Suprapubic skin (tissue), 4 donors: Measurements from ENCODE around the gene HDC. TPM values are rescaled to one million over a fixed set of nuclear protein-coding genes. Genes with fewer than 3 reads are reported as not detected.

Experiments
- DNase-seq, 2 donors: peaks; one replicate each; pipeline ENCODE4 v3.0.0-alpha.2; 2019; ENCODE audit warnings: low spot score in 2 of 2
- H3K27ac ChIP-seq: fragments of 200-600 bp; sonication (generic); one replicate; pipeline ENCODE4 v1.5.1; 2019
- H3K27me3 ChIP-seq: fragments of 200-600 bp; sonication (generic); one replicate; pipeline ENCODE4 v1.5.1; 2019
- H3K36me3 ChIP-seq: fragments of 200-600 bp; sonication (generic); one replicate; pipeline ENCODE4 v1.5.1; 2019
- H3K4me1 ChIP-seq: fragments of 200-600 bp; sonication (generic); one replicate; pipeline ENCODE4 v1.5.1; 2019
- H3K4me3 ChIP-seq: fragments of 200-600 bp; sonication (generic); one replicate; pipeline ENCODE4 v1.5.1; 2019; ENCODE audit warnings: mild to moderate bottlenecking
- H3K9me3 ChIP-seq: fragments of 200-600 bp; sonication (generic); one replicate; pipeline ENCODE4 v1.5.1; 2019
- EP300 ChIP-seq: sonication (generic); formaldehyde crosslinking; IDR thresholded peaks from one replicate; pipeline ENCODE4 v1.6.1; 2017; ENCODE audit warnings: antibody characterized with exemption
- POLR2A ChIP-seq, 2 donors: fragments of 450-650 bp; IDR thresholded peaks; one replicate each; pipeline ENCODE4 v1.6.1; 2017; ENCODE audit warnings: antibody characterized with exemption in 2 of 2, mild to moderate bottlenecking in 2 of 2, moderate library complexity in 2 of 2
- POLR2AphosphoS5 ChIP-seq, 3 donors: sonication (generic); formaldehyde crosslinking; IDR thresholded peaks; one replicate each; pipeline ENCODE4 v1.6.1; 2017; ENCODE audit warnings: antibody characterized with exemption in 3 of 3
- WGBS: methylation state at CpG from one replicate; pipeline ENCODE4 v1.1.5; 2018; 5-methylcytosine and 5-hydroxymethylcytosine counted together
- total RNA-seq, 4 donors: library from RNA; depleted of rRNA; stranded (reverse); fragments of >200 nt; gene quantifications; one replicate each; pipeline ENCODE4 v1.1.0, GENCODE V29; 2016
- TF ChIP-seq, protein P1 (sequence below), 2 donors: fragments of 200-600 bp in 1 of 2; fragments of 450-650 bp in 1 of 2; sonication (generic) in 1 of 2; IDR thresholded peaks; one replicate each; pipeline ENCODE4 v1.5.1; 2016 to 2019; ENCODE audit warnings: antibody characterized with exemption in 2 of 2, mild to moderate bottlenecking in 1 of 2, moderate library complexity in 1 of 2

The HDC gene
- total RNA-seq, 4 donors from 2014 or later, result 0.36 to 0.81 TPM; not detected in 2

DNA sequence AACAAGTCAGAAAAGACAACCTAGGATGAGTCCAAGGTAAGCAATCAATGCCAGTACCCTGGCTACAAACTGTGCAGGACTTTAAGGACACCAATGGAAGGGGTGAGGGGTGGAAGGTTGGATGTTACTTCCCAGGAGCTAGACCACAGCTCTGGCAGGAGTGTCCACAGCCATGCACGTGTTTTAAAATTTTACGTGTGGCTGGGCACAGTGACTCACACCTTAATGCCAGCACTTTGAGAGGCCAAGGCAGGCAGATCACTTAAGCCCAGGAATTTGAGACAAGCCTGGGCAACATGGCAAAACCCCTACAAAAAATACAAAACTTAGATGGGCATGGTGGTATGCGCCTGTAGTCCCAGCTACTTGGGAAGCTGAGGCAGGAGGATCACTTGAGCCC lies 14.7 kb upstream of the HDC start:
- Histone ChIP-seq H3K4me3 (no peak overlapping the region), H3K4me1 (no peaks in the 10 kb centered on the region), H3K9me3 (no peaks in the 10 kb centered on the region), H3K27me3 (no peaks in the 10 kb centered on the region), H3K27ac (no peak overlapping the region), H3K36me3 (peaks cover 2% of the 10 kb centered on the region)
- no peak for DNase-seq
- 93% methylated on average over 3 of the region's 3 CpGs for WGBS
- TF ChIP-seq, protein P1, sequence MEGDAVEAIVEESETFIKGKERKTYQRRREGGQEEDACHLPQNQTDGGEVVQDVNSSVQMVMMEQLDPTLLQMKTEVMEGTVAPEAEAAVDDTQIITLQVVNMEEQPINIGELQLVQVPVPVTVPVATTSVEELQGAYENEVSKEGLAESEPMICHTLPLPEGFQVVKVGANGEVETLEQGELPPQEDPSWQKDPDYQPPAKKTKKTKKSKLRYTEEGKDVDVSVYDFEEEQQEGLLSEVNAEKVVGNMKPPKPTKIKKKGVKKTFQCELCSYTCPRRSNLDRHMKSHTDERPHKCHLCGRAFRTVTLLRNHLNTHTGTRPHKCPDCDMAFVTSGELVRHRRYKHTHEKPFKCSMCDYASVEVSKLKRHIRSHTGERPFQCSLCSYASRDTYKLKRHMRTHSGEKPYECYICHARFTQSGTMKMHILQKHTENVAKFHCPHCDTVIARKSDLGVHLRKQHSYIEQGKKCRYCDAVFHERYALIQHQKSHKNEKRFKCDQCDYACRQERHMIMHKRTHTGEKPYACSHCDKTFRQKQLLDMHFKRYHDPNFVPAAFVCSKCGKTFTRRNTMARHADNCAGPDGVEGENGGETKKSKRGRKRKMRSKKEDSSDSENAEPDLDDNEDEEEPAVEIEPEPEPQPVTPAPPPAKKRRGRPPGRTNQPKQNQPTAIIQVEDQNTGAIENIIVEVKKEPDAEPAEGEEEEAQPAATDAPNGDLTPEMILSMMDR (IDR thresholded peaks at IDR 0.05), result no peak
- no peak for TF ChIP-seq POLR2AphosphoS5 (IDR thresholded peaks at IDR 0.05)
- no peak for TF ChIP-seq EP300
- no peak for TF ChIP-seq POLR2A (IDR thresholded peaks at IDR 0.05)

DNA sequence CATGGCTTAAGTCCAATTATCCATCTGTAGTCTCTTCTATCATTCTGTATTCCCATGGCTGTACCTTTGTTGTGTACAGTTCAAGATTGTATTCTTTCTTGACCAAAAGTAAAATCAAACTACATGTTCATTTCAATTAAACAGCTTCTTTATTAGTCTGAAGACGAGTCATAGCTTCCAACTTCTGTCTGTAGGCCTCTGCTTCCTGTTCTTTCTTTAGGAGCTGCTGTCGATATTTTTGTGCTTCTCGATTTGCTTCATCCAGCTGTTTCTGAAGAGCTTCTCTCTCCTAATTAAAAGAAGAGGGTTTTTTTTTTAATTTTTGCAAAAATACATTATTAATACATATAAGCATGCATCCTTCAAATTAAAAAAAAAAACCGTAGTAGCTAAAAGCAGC lies 13.0 kb upstream of the HDC start:
- H3K27ac ChIP-seq, result no peak overlapping the region
- no peak for DNase-seq
- no peaks in the 10 kb centered on the region for H3K36me3 ChIP-seq
- no peak overlapping the region for H3K4me3 ChIP-seq
- TF ChIP-seq POLR2A (IDR thresholded peaks at IDR 0.05), result no peak
- no peak for TF ChIP-seq EP300
- TF ChIP-seq, protein P1 (IDR thresholded peaks at IDR 0.05), result no peak
- no peak for TF ChIP-seq POLR2AphosphoS5 (IDR thresholded peaks at IDR 0.05)
- WGBS, result 83% methylated on average over 4 of the region's 4 CpGs
- H3K4me1 ChIP-seq, result no peaks in the 10 kb centered on the region
- no peaks in the 10 kb centered on the region for H3K27me3 ChIP-seq
- no peaks in the 10 kb centered on the region for H3K9me3 ChIP-seq

DNA sequence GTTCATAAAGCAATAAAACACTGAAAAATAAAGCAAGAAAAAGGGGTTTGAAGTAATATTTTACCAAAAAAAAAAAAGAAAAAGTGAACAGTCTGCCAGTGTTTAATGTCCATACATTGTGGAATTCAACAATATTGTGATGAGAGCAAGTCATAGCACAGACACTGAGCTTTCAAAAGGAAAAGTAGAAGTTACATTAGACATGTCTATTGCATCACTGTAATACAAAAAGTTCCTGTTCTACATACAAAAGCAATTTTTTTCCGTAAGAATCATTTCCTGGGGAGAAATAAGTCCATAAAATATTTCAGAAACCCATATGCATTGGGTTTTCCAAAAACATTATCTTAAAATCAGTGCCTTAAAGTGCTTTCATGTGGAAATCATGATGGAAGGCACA lies 11.8 kb upstream of the HDC start:
- no peak overlapping the region for H3K4me3 ChIP-seq
- no peaks in the 10 kb centered on the region for H3K9me3 ChIP-seq
- H3K27ac ChIP-seq, result no peak overlapping the region
- no peaks in the 10 kb centered on the region for H3K4me1 ChIP-seq
- no peak for DNase-seq
- WGBS, result 85% methylated on average over 1 of the region's 1 CpG
- no peaks in the 10 kb centered on the region for H3K27me3 ChIP-seq
- TF ChIP-seq, protein P1 (IDR thresholded peaks at IDR 0.05), result no peak
- TF ChIP-seq POLR2A (IDR thresholded peaks at IDR 0.05) (no peak), EP300 (no peak), POLR2AphosphoS5 (IDR thresholded peaks at IDR 0.05) (no peak)
- H3K36me3 ChIP-seq, result no peaks in the 10 kb centered on the region

DNA sequence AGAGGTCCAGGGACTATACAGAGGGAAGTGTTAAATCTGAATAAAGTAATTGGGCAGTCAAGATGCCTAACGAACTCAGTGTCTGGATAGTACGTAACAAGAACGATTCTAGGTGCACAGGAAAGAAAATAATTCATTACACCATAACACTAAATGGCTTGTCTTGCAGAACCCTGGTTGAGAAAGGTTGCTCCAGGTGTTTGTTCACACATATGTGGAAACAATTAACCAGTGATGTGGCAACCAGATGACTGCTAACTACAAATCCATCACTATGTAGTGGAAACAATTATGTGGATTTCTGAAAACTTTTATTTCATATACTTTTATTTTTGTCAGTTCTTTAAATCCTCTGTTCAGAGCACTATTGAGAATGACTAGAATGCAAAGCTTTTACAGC lies 10.4 kb upstream of the HDC start:
- Histone ChIP-seq H3K4me3 (no peak overlapping the region), H3K27me3 (no peaks in the 10 kb centered on the region), H3K36me3 (no peaks in the 10 kb centered on the region), H3K27ac (no peak overlapping the region), H3K9me3 (no peaks in the 10 kb centered on the region), H3K4me1 (no peaks in the 10 kb centered on the region)
- TF ChIP-seq POLR2AphosphoS5 (IDR thresholded peaks at IDR 0.05) (no peak), POLR2A (IDR thresholded peaks at IDR 0.05) (no peak), EP300 (no peak)
- TF ChIP-seq, protein P1 (IDR thresholded peaks at IDR 0.05), result no peak
- 72% methylated on average over 3 of the region's 3 CpGs for WGBS
- DNase-seq, result no peak

DNA sequence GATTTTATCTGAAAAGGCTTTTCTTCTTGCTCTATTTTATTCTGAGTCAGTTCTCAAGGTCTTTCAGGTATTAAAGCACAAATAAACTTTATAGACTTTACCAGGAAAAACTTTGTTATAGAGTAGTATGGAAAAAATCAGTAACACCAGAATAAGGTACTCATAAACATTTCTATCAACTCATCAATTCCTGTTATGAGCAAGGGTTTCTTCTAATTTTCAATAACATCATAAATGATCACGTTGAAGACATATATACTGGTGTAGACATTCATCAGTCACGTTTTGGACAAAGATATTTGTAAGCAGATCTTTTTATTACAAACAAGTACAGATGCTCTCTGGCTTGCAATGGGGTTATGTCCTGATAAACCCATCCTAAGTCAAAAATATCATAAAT lies 9.6 kb upstream of the HDC start:
- Histone ChIP-seq H3K4me1 (no peaks in the 10 kb centered on the region), H3K27me3 (no peaks in the 10 kb centered on the region), H3K27ac (no peak overlapping the region), H3K9me3 (no peaks in the 10 kb centered on the region), H3K36me3 (no peaks in the 10 kb centered on the region), H3K4me3 (no peak overlapping the region)
- TF ChIP-seq POLR2A (IDR thresholded peaks at IDR 0.05), result no peak
- TF ChIP-seq, protein P1 (IDR thresholded peaks at IDR 0.05), result no peak
- TF ChIP-seq POLR2AphosphoS5 (IDR thresholded peaks at IDR 0.05), result no peak
- TF ChIP-seq EP300, result no peak
- DNase-seq, result no peak
- WGBS, result 56% methylated on average over 2 of the region's 2 CpGs
